ENCODE data around the gene PIEZO2.

The PIEZO2 gene

GRCh38 chr18:10838553-10838952, 310.8 kb downstream of the PIEZO2 start:
- no peak overlapping the region for H2AFZ ChIP-seq (ENCODE audit: low read depth, low read length)
- H3K9ac ChIP-seq (ENCODE audit: low read length) = no peak overlapping the region
- no peak overlapping the region for H2BK120ac ChIP-seq (ENCODE audit: low read depth, low read length)
- peak; percentile 94 for DNase-seq
- H3K4me1 ChIP-seq (ENCODE audit: control insufficient read depth, insufficient read depth, low read depth, low read length) = no peaks in the 10 kb centered on the region
- WGBS = no CpG with 5 or more reads among the region's 2 CpGs
- no peak overlapping the region for H3K4me3 ChIP-seq (ENCODE audit: insufficient read depth in 1 of 2, low read depth in 1 of 2, low read length in 2 of 2)
- H2BK15ac ChIP-seq (ENCODE audit: low read depth, poor library complexity, severe bottlenecking) = no peak overlapping the region
- H3K23ac ChIP-seq (ENCODE audit: low read length in 2 of 2) = no peak overlapping the region
- H2BK12ac ChIP-seq (ENCODE audit: low read length in 2 of 2) = no peak overlapping the region
- H3K18ac ChIP-seq (ENCODE audit: low read depth in 1 of 2, low read length in 2 of 2) = no peak overlapping the region
- H3K27me3 ChIP-seq (ENCODE audit: control insufficient read depth in 1 of 2, insufficient read depth in 1 of 2, low read length in 2 of 2) = no peaks in the 10 kb centered on the region
- H3K4me2 ChIP-seq (ENCODE audit: low read length, poor library complexity, severe bottlenecking) = no peak overlapping the region
- H3K14ac ChIP-seq (ENCODE audit: low read length in 2 of 2) = no peak overlapping the region
- H4K91ac ChIP-seq (ENCODE audit: low read length) = no peak overlapping the region
- no peak overlapping the region for H2BK5ac ChIP-seq (ENCODE audit: low read depth, low read length, poor library complexity, severe bottlenecking)
- no peak overlapping the region for H4K8ac ChIP-seq (ENCODE audit: low read length)
- H3K36me3 ChIP-seq (ENCODE audit: control insufficient read depth in 1 of 2, insufficient read depth in 2 of 2, low read depth in 1 of 2, low read length in 2 of 2) = no peaks in the 10 kb centered on the region
- no peak overlapping the region for H3K4ac ChIP-seq (ENCODE audit: low read depth in 1 of 2, low read length in 2 of 2)
- no peak overlapping the region for H3K27ac ChIP-seq (ENCODE audit: low read length, poor library complexity, severe bottlenecking)
- no peaks in the 10 kb centered on the region for H3K79me1 ChIP-seq (replicated peaks; ENCODE audit: low read length, poor library complexity, severe bottlenecking)
- H2AK5ac ChIP-seq (ENCODE audit: low read length, severe bottlenecking) = no peak overlapping the region
- no peaks in the 10 kb centered on the region for H3K9me3 ChIP-seq (ENCODE audit: control insufficient read depth, low read length)

GRCh38 chr18:10834128-10834815, 315.1 kb downstream of the PIEZO2 start:
- Histone ChIP-seq H4K91ac (ENCODE audit: low read length) (no peak overlapping the region), H2BK120ac (ENCODE audit: low read depth, low read length) (no peak overlapping the region), H3K4me2 (ENCODE audit: low read length, poor library complexity, severe bottlenecking) (no peak overlapping the region), H3K27me3 (ENCODE audit: control insufficient read depth in 1 of 2, insufficient read depth in 1 of 2, low read length in 2 of 2) (no peaks in the 10 kb centered on the region), H3K23ac (ENCODE audit: low read length in 2 of 2) (no peak overlapping the region), H3K14ac (ENCODE audit: low read length in 2 of 2) (no peak overlapping the region), H3K4me3 (ENCODE audit: insufficient read depth in 1 of 2, low read depth in 1 of 2, low read length in 2 of 2) (no peak overlapping the region), H4K8ac (ENCODE audit: low read length) (no peak overlapping the region), H3K27ac (ENCODE audit: low read length, poor library complexity, severe bottlenecking) (no peak overlapping the region), H3K18ac (ENCODE audit: low read depth in 1 of 2, low read length in 2 of 2) (peak overlapping the region; percentile 29 to 64), H3K79me1 (replicated peaks; ENCODE audit: low read length, poor library complexity, severe bottlenecking) (no peaks in the 10 kb centered on the region), H3K4ac (ENCODE audit: low read depth in 1 of 2, low read length in 2 of 2) (no peak overlapping the region), H3K4me1 (ENCODE audit: control insufficient read depth, insufficient read depth, low read depth, low read length) (no peaks in the 10 kb centered on the region), H2BK12ac (ENCODE audit: low read length in 2 of 2) (no peak overlapping the region), H2AK5ac (ENCODE audit: low read length, severe bottlenecking) (no peak overlapping the region), H2AFZ (ENCODE audit: low read depth, low read length) (no peak overlapping the region), H2BK5ac (ENCODE audit: low read depth, low read length, poor library complexity, severe bottlenecking) (no peak overlapping the region), H3K9me3 (ENCODE audit: control insufficient read depth, low read length) (peaks cover 7% of the 10 kb centered on the region), H3K36me3 (ENCODE audit: control insufficient read depth in 1 of 2, insufficient read depth in 2 of 2, low read depth in 1 of 2, low read length in 2 of 2) (no peaks in the 10 kb centered on the region), H3K9ac (ENCODE audit: low read length) (no peak overlapping the region), H2BK15ac (ENCODE audit: low read depth, poor library complexity, severe bottlenecking) (no peak overlapping the region)
- 94% methylated on average over 5 of the region's 6 CpGs for WGBS
- DNase-seq = no peak

- WGBS = 99% methylated on average over 2 of the region's 2 CpGs
- no peak overlapping the region for H2BK12ac ChIP-seq (ENCODE audit: low read length in 2 of 2)
- H3K23ac ChIP-seq (ENCODE audit: low read length in 2 of 2) = no peak overlapping the region
Measured at GRCh38 chr18:10833656-10834055, 315.7 kb downstream of the PIEZO2 start.

GRCh38 chr18:10826400-10826799, 323.0 kb downstream of the PIEZO2 start:
- H3K79me1 ChIP-seq (replicated peaks; ENCODE audit: low read length, poor library complexity, severe bottlenecking) = no peaks in the 10 kb centered on the region
- no peak overlapping the region for H3K4me2 ChIP-seq (ENCODE audit: low read length, poor library complexity, severe bottlenecking)
- H3K4me1 ChIP-seq (ENCODE audit: control insufficient read depth, insufficient read depth, low read depth, low read length) = peaks cover 3% of the 10 kb centered on the region
- H3K4ac ChIP-seq (ENCODE audit: low read depth in 1 of 2, low read length in 2 of 2) = no peak overlapping the region
- no peak overlapping the region for H3K18ac ChIP-seq (ENCODE audit: low read depth in 1 of 2, low read length in 2 of 2)
- H3K9me3 ChIP-seq (ENCODE audit: control insufficient read depth, low read length) = peaks cover 7% of the 10 kb centered on the region
- H4K8ac ChIP-seq (ENCODE audit: low read length) = no peak overlapping the region
- H3K9ac ChIP-seq (ENCODE audit: low read length) = no peak overlapping the region
- H3K27me3 ChIP-seq (ENCODE audit: control insufficient read depth in 1 of 2, insufficient read depth in 1 of 2, low read length in 2 of 2) = no peaks in the 10 kb centered on the region
- H2AFZ ChIP-seq (ENCODE audit: low read depth, low read length) = no peak overlapping the region
- H2BK120ac ChIP-seq (ENCODE audit: low read depth, low read length) = no peak overlapping the region
- no peak overlapping the region for H2BK5ac ChIP-seq (ENCODE audit: low read depth, low read length, poor library complexity, severe bottlenecking)
- no peak overlapping the region for H2BK15ac ChIP-seq (ENCODE audit: low read depth, poor library complexity, severe bottlenecking)
- 100% methylated on average over 2 of the region's 2 CpGs for WGBS
- H2AK5ac ChIP-seq (ENCODE audit: low read length, severe bottlenecking) = no peak overlapping the region
- H3K4me3 ChIP-seq (ENCODE audit: insufficient read depth in 1 of 2, low read depth in 1 of 2, low read length in 2 of 2) = no peak overlapping the region
- no peak overlapping the region for H3K27ac ChIP-seq (ENCODE audit: low read length, poor library complexity, severe bottlenecking)
- no peak overlapping the region for H3K23ac ChIP-seq (ENCODE audit: low read length in 2 of 2)
- no peaks in the 10 kb centered on the region for H3K36me3 ChIP-seq (ENCODE audit: control insufficient read depth in 1 of 2, insufficient read depth in 2 of 2, low read depth in 1 of 2, low read length in 2 of 2)
- H4K91ac ChIP-seq (ENCODE audit: low read length) = no peak overlapping the region
- no peak overlapping the region for H2BK12ac ChIP-seq (ENCODE audit: low read length in 2 of 2)
- DNase-seq = no peak
- H3K14ac ChIP-seq (ENCODE audit: low read length in 2 of 2) = no peak overlapping the region

More at GRCh38 chr18:10833656-10834055, 315.7 kb downstream of the PIEZO2 start:
- H2AK5ac ChIP-seq (ENCODE audit: low read length, severe bottlenecking) = no peak overlapping the region
- no peaks in the 10 kb centered on the region for H3K4me1 ChIP-seq (ENCODE audit: control insufficient read depth, insufficient read depth, low read depth, low read length)
- H2BK15ac ChIP-seq (ENCODE audit: low read depth, poor library complexity, severe bottlenecking) = no peak overlapping the region
- H3K4ac ChIP-seq (ENCODE audit: low read depth in 1 of 2, low read length in 2 of 2) = no peak overlapping the region
- H3K36me3 ChIP-seq (ENCODE audit: control insufficient read depth in 1 of 2, insufficient read depth in 2 of 2, low read depth in 1 of 2, low read length in 2 of 2) = no peaks in the 10 kb centered on the region
- H3K9me3 ChIP-seq (ENCODE audit: control insufficient read depth, low read length) = peaks cover 7% of the 10 kb centered on the region
- H3K79me1 ChIP-seq (replicated peaks; ENCODE audit: low read length, poor library complexity, severe bottlenecking) = no peaks in the 10 kb centered on the region
- H3K27me3 ChIP-seq (ENCODE audit: control insufficient read depth in 1 of 2, insufficient read depth in 1 of 2, low read length in 2 of 2) = no peaks in the 10 kb centered on the region
- no peak overlapping the region for H3K9ac ChIP-seq (ENCODE audit: low read length)
- DNase-seq = no peak
- H2BK120ac ChIP-seq (ENCODE audit: low read depth, low read length) = no peak overlapping the region
- no peak overlapping the region for H2AFZ ChIP-seq (ENCODE audit: low read depth, low read length)
- no peak overlapping the region for H4K91ac ChIP-seq (ENCODE audit: low read length)
- no peak overlapping the region for H3K14ac ChIP-seq (ENCODE audit: low read length in 2 of 2)
- H3K27ac ChIP-seq (ENCODE audit: low read length, poor library complexity, severe bottlenecking) = no peak overlapping the region
- H3K4me2 ChIP-seq (ENCODE audit: low read length, poor library complexity, severe bottlenecking) = no peak overlapping the region
- no peak overlapping the region for H4K8ac ChIP-seq (ENCODE audit: low read length)
- H2BK5ac ChIP-seq (ENCODE audit: low read depth, low read length, poor library complexity, severe bottlenecking) = no peak overlapping the region
- no peak overlapping the region for H3K18ac ChIP-seq (ENCODE audit: low read depth in 1 of 2, low read length in 2 of 2)
- H3K4me3 ChIP-seq (ENCODE audit: insufficient read depth in 1 of 2, low read depth in 1 of 2, low read length in 2 of 2) = no peak overlapping the region

All from mesenchymal stem cell (in vitro differentiated cells and primary cell).